GM12874 (cell line): Measurements from ENCODE around the gene GPR156.

ENCODE experiments used
- TF ChIP-seq, protein P1 (sequence below): IDR thresholded peaks from 2 replicates; pipeline ENCODE4 v1.5.1; 2011; ENCODE audit warnings: low read depth, mild to moderate bottlenecking, control low read depth, low read length, moderate library complexity; ENCODE audit not compliant: insufficient read depth

Gene GPR156

DNA sequence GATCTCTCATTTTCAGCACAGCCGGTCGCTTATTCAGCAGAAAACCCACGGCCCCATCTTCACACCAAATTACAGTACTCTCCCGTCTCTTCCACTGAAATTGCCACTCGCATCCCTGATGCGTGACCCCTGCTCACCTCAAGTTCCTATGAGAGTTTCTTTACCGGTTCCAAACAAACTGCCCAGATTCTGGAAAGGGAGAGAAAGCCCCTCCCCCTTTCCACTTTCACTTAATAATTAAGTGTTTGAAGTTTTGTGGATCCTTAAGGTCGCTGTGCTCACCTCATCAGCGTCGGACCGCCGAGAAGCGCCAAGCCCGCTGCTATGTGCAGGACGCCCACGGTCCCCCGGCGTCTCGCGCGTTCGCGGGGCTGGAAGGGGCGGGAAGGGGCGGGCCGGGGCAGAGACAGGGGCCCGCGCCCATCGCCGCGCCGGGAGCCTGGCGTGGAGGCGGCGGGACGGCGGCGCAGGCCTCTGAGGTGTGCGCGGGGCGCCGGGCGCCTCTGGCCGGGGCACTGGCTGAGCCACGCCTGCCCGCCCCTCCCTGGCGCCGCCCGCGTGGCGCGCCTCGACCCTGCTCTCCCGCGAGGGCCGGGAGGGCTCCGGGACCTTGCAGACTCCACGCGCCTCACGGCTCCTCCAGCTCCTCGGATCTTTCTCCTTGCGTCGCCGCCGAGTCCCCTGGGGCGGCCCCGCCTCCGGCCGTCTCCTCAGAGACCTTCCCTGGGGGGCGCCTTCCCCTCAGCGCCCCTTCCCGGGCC is at the start of gene GPR156:
Gene GPR156 (minus strand): TSS at position 476 of the 761 bp plus-strand sequence. CDS start 41,124 bp downstream, outside the sequence.
- TF ChIP-seq, protein P1, sequence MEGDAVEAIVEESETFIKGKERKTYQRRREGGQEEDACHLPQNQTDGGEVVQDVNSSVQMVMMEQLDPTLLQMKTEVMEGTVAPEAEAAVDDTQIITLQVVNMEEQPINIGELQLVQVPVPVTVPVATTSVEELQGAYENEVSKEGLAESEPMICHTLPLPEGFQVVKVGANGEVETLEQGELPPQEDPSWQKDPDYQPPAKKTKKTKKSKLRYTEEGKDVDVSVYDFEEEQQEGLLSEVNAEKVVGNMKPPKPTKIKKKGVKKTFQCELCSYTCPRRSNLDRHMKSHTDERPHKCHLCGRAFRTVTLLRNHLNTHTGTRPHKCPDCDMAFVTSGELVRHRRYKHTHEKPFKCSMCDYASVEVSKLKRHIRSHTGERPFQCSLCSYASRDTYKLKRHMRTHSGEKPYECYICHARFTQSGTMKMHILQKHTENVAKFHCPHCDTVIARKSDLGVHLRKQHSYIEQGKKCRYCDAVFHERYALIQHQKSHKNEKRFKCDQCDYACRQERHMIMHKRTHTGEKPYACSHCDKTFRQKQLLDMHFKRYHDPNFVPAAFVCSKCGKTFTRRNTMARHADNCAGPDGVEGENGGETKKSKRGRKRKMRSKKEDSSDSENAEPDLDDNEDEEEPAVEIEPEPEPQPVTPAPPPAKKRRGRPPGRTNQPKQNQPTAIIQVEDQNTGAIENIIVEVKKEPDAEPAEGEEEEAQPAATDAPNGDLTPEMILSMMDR = no peak

GRCh38 chr3:120332646-120333045 is 47.6 kb upstream of the GPR156 start:
- TF ChIP-seq, protein P1 = no peak

DNA sequence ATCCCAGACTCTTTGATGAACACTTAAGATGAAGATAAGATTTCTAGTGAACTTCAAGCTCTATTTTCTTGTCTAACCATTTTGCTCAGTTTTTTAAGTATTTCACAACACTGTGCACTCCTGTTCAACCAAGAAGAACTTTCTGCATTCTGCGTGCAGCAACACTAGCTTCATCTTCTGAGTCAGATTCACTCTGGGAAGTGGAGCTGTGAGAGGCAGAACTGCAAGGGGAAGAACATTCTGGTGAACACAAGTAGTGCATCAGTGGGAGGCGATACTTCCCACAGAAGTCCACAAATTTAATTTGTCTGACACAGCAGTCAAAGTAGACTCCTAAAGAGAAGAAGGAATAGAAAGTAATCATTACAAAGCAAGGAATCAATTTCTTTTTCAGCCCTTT is 46.1 kb upstream of the GPR156 start:
- TF ChIP-seq, protein P1 = no peak

GRCh38 chr3:120326784-120327183 is 41.8 kb upstream of the GPR156 start:
- TF ChIP-seq, protein P1 = no peak

- TF ChIP-seq, protein P1 = no peak
Measured at GRCh38 chr3:120324190-120324589, 39.2 kb upstream of the GPR156 start.

DNA sequence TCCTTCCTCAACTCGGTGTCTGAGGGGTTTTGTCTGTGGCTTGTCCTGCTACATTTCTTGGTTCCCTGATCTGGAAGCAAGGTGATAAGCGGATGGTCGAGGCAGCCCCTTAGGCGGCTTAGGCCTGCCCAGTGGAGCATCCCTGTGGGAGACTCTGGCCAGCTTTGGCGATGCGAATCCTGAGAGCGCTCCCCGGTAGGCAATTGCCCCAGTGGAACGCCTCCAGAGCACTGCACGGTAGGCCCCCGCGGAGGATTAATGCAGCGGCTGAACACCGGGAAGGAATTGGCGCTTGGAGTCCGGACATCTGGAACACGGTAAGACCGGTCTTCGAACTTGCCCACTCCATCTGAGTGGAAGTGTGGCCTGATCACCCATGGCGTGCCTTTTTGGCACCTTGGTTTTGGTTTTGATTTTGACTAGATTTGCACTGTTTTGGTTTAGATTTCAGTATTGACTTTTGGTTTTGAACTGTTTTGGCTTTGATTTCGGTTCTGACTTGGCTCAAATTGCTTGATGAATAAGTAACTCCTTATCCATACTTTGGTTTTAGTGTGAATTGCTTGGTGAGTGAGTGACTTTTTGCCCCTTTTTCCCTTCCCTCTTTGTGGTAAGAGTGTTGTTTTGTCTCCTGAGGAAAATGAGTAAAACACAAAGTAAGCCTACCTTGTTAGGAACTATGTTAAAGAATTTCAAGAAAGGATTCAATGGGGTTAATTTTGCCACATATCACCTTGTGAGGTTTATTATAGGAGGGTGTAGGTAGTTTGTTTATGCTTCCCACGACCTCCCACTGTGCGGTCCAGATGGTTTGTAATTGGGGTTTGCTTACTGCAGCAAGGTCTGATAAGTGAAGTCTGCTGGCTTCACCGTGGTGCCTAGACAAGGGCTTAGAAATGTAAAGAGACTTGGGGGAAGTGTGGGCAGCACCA is 27.1 kb upstream of the GPR156 start:
- TF ChIP-seq, protein P1 = no peak
